Fibroblast of pulmonary artery (primary cell): ENCODE results near the gene MLLT10.
"Not testable (repeated sequence)": the region's sequence is repeated elsewhere in the genome, so short reads cannot be mapped to it uniquely, and the experiment has no call there.

Experiments used
- DNase-seq: peaks from one replicate; pipeline ENCODE4 v3.0.0-alpha.2; 2010; ENCODE audit warnings: low read depth
- H3K4me3 ChIP-seq: replicated peaks from 2 replicates; pipeline ENCODE4 v1.5.1; 2011; ENCODE audit warnings: low read depth, mild to moderate bottlenecking, control low read depth, low read length, moderate library complexity
- CTCF ChIP-seq: IDR thresholded peaks from 2 replicates; pipeline ENCODE4 v1.5.1; 2011; ENCODE audit warnings: mild to moderate bottlenecking, control low read depth, low read length, inconsistent platforms; ENCODE audit errors: missing control alignments

Gene MLLT10

GRCh38 chr10:21536874-21537273 is 2.8 kb downstream of the MLLT10 start:
- DNase-seq, result no peak
- H3K4me3 ChIP-seq, result no peak overlapping the region
- no peak for TF ChIP-seq CTCF

GRCh38 chr10:21540701-21541100 is 6.7 kb downstream of the MLLT10 start:
- DNase-seq, H3K4me3 ChIP-seq: not testable (repeated sequence)

GRCh38 chr10:21547246-21547645 is 13.2 kb downstream of the MLLT10 start:
- no peak for TF ChIP-seq CTCF
- no peak for DNase-seq
- no peak overlapping the region for H3K4me3 ChIP-seq

- DNase-seq, result no peak
- no peak for TF ChIP-seq CTCF
- no peak overlapping the region for H3K4me3 ChIP-seq
Measured at GRCh38 chr10:21552638-21553037, 18.6 kb downstream of the MLLT10 start.

GRCh38 chr10:21556527-21556926 is 22.5 kb downstream of the MLLT10 start:
- no peak overlapping the region for H3K4me3 ChIP-seq
- no peak for DNase-seq
- no peak for TF ChIP-seq CTCF

GRCh38 chr10:21558984-21559383 is 25.0 kb downstream of the MLLT10 start:
- H3K4me3 ChIP-seq, DNase-seq: not testable (repeated sequence)

GRCh38 chr10:21570761-21571521 is 36.9 kb downstream of the MLLT10 start:
- no peak for DNase-seq
- no peak for TF ChIP-seq CTCF

GRCh38 chr10:21572578-21572977 is 38.5 kb downstream of the MLLT10 start:
- peak; percentile 55 for DNase-seq
- TF ChIP-seq CTCF, result no peak
- H3K4me3 ChIP-seq, result no peak overlapping the region

More at GRCh38 chr10:21570761-21571521, 36.9 kb downstream of the MLLT10 start:
- no peak overlapping the region for H3K4me3 ChIP-seq

GRCh38 chr10:21574514-21574913 is 40.5 kb downstream of the MLLT10 start:
- DNase-seq, H3K4me3 ChIP-seq: not testable (repeated sequence)
